ENCODE measurements around the gene CYP2A7.

DNA sequence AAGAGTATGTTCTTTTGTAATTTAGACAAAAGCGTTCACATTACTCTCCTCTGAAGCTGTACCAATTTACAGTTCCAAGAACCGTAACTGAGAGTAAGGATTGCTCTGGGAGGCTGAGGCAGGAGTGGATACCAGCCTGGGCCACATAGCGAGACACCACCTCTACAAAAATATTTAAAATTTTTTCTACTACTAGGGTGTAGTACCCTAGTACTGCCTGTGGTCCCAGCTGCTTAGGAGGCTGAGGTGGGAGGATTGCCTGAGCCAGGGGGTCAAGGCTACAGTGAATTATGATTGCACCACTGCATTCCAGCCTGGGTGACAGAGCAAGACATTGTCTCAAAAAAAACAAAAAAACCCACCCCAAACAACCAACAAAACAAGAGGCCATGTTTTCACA, 19.7 kb downstream of the CYP2A7 start:
- TF ChIP-seq POLR2AphosphoS5 (IDR thresholded peaks at IDR 0.05; ENCODE audit: borderline replicate concordance, low read depth, low read length) (no peak), EZH2 (IDR thresholded peaks at IDR 0.05) (no peak), FOXP2 (optimal IDR thresholded peaks at IDR 0.05; ENCODE audit: control extremely low read depth, extremely low read length, insufficient read depth) (no peak)
